22Rv1 (cell line): ENCODE measurements around the gene GSX1.

Experiments used
- H3K27ac ChIP-seq: fragments of 450-650 bp; 2 replicates; pipeline ENCODE4 v1.5.1; 2017
- CTCF ChIP-seq: fragments of 450-650 bp; IDR thresholded peaks from 2 replicates; pipeline ENCODE4 v1.5.1; 2017; ENCODE audit warnings: mild to moderate bottlenecking
- ZFX ChIP-seq: fragments of 450-650 bp; IDR thresholded peaks from 2 replicates; pipeline ENCODE4 v1.6.1; 2017; ENCODE audit warnings: antibody characterized with exemption, borderline replicate concordance

GSX1 gene

DNA sequence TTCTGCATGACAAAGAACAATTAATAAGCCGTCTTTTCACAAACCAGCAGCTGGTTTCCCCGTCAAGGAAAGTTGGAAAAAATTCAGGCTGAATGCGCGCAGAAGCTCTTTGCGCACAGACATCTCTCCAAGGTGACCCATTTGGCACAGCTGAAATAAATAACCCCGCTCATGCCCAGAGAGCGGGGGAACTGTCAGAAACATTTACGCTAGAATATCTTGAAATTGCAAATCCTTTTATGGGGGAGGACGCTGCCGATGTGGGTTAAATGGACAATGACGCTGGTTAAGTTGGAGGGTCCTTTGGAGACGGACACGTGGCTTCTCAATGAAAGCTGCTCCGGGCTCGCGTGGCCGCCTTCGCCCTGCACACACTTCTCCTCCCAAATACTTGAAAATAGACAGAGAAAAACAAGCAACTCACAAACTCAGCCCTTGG, 30.6 kb downstream of the GSX1 start:
- H3K27ac ChIP-seq: no peak overlapping the region
- TF ChIP-seq ZFX: no peak
- TF ChIP-seq CTCF: no peak

- TF ChIP-seq ZFX (no peak), CTCF (no peak)
Observed at GRCh38 chr13:27824121-27824520, 31.8 kb downstream of the GSX1 start.

GRCh38 chr13:27825072-27825471, 32.8 kb downstream of the GSX1 start:
- H3K27ac ChIP-seq: no peak overlapping the region
- no peak for TF ChIP-seq ZFX
- no peak for TF ChIP-seq CTCF

More at GRCh38 chr13:27824121-27824520, 31.8 kb downstream of the GSX1 start:
- no peak overlapping the region for H3K27ac ChIP-seq

DNA sequence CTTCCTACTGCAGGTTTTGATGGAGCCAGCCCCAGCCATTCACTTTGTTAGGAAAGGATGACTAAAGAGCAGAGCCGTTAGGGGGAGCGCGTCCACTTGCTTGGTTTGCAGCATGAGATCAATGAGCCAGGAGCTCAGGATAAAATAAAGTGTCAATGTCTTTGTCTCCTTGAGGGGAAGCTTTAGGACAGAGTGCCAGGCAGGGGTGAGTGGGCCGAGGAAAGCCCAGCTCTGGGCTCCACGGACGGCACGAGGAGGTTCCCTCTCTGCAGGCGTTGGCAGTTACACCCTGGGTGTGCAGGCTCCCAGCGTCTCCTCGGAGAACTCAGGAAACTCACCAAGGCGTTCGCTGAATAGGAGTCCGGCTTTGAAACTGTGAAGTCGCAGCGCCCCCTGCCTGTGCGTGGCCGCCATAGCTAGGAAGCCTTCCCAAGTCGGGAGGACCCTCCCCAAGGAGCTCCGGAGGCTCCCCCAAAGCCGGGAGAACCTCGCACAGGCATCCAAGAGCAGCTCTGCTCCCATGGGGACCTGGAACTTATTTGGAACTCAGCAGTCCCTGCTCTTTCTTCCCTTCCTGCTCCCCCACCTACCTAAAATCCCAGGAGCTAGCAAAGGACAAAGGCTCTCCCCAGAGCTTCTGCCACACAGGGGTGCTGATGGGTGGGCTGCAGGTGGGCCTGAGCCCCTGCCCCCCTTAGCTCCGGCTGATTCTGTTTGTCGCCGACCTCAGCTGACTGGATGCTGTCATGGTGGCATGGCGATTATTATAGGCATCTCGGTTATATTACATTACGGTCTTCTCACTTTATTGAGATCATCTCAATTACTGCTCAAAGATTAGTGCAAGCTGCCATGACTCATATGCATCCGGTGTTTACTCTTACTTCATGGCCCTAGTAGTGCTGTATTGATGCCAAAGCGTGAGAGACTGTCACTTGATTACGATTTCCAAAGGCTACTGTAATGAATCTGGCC, 34.4 kb downstream of the GSX1 start:
- H3K27ac ChIP-seq: no peak overlapping the region
- TF ChIP-seq CTCF (peak; percentile 88), ZFX (no peak)

DNA sequence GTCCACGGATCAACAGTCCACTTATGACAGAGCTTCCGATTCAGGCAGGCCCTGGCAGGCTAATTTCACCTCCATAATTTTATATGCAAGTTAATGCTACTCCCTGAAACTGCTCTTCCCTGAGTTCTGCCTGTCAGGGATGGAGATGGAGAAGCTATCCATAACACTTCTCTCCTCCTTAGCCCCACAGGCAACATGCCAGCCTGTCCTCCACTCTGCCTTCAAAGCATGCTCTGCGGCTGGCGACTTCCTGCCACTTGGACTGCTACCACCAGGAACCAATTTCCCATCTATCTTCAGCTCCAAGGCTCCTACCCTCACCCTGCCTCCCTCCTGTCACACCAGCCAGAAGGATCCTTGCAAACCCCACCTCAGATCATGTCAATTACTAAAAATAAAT, 35.4 kb downstream of the GSX1 start:
- TF ChIP-seq ZFX: no peak
- no peak for TF ChIP-seq CTCF
- no peak overlapping the region for H3K27ac ChIP-seq

- TF ChIP-seq ZFX (no peak), CTCF (peak; percentile 98)
- no peak overlapping the region for H3K27ac ChIP-seq
Observed at GRCh38 chr13:27830010-27830409, 37.7 kb downstream of the GSX1 start.

- no peak overlapping the region for H3K27ac ChIP-seq
- TF ChIP-seq ZFX: no peak
- no peak for TF ChIP-seq CTCF
Observed at GRCh38 chr13:27833206-27833605, 40.9 kb downstream of the GSX1 start.
